GM19452 (cell line): Measurements from ENCODE around the gene PRKCA.

ENCODE experiments used
- ATAC-seq: cut with Tn5 transposase; IDR thresholded peaks from one replicate; pipeline ENCODE4 v1.9.1; 2021; ENCODE audit not compliant: unreplicated experiment

Gene PRKCA

DNA sequence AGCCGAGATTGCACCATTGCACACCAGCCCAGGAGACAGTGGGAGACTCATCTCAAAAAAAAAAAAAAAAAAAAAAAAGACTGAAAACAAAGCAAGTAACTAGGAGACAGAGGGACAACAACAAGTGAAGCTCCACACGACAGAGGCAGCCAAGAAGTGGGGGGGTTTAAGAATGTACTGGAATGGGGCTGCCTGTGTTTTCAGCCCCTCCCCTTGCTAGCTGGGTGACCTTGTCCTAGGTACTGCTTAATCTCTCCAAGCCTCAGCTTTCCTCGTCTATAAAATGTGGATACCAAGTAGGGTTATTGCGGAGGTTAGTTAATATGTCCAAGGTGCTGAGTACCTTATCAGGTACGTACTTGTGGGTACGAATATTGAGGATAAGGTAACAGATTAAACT, 368.7 kb downstream of the PRKCA start:
- ATAC-seq = no peak

DNA sequence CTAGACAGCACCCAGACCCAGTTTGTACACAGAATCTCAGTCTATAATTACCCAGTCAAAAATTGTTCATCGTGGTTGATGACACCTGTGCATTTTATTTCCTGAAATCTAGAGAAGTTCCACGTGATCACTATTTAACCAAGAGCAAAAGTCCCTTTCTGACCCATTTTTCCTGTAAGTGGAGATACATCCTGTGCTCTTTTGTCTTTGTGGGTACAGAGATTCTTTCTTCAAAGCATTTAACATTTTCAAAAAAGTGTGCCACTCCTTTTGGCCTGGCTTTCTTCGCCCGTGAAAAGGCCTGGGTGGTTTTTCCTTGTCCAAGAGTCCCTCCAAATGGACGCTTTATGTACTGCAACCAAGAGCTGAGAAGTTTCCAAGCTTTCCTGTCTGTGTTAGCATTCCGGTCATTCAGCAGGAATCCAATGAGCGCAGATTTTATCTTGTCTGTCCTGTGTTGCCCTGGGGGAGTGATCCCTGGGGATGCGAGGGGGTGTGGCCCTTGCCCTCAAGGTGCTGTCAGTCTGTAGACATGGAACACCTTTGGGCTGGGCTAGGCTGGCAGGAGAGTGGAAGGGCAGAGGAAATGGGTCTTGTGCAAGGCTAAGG, 371.4 kb downstream of the PRKCA start:
- ATAC-seq = no peak

DNA sequence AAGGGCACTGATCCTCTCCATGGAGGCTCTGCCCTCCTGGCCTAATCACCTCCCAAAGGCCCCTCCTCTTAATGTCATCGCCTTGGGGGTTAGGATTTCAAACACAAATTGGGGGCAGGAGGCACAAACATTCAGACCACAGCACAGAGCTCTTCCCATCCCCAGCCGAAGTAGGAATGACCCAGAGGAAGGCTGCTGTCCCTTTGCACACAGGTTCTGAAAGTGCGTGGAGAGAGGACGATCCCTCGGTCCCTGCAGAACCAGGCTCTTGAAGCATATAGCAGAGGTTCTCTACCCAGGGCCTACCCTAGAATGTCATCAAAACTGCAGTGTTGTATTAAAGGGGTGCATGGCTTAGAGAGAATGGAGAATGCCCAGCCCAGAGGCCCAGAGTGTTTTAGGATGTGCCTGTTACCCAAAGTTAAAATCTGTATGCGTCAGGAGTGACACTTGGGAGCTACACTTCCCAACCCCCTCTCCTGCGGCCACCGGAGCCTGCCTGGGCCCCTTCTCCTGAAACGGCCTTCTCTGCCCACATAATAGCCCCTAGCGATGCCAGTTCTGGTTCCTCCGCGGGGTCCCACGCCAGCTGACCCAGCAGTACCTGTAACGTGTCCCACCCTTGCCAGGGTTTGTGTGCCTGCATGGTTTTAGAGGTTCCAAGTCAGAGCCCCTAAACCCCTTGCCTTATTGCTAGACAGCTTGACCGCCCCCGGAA, 373.0 kb downstream of the PRKCA start:
- no peak for ATAC-seq

DNA sequence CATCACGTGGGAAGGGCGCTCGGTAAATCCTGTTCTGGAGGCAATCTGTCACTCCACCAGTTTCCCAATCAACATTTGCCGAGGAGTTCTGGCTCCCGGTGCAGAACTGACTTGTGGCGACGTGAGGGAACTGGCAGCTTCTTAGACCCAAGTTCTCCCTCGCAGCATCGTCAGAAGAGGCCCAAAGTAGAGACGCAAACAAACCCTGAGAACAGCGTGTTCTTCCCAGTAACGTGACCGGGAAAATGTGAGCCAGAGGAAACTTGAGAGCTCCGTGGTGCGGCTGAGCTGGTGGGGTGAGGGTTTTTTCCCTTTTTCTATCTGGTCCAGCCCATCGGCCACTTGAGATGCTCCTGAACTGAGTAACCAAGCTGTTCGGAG, 373.6 kb downstream of the PRKCA start:
- ATAC-seq = no peak

DNA sequence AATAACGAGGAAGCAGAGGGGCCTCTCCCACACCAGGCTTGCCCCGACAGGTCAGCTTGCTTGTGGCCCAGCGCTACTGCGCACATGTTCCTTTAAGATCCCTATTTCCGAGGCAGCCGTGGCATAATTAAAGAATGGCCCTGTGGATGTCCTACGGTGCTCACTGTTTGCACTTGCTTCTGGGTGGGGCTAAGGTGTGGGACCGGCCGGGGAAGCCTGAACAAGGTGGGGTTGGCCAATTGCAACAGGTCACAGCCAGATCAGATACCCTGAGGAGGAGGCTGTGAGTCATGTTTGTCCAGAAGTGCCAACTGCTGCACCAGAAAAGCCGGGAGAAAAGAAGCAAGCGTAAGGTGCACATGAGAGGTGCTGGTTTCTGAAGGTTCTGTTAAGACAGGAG, 374.0 kb downstream of the PRKCA start:
- ATAC-seq = no peak

DNA sequence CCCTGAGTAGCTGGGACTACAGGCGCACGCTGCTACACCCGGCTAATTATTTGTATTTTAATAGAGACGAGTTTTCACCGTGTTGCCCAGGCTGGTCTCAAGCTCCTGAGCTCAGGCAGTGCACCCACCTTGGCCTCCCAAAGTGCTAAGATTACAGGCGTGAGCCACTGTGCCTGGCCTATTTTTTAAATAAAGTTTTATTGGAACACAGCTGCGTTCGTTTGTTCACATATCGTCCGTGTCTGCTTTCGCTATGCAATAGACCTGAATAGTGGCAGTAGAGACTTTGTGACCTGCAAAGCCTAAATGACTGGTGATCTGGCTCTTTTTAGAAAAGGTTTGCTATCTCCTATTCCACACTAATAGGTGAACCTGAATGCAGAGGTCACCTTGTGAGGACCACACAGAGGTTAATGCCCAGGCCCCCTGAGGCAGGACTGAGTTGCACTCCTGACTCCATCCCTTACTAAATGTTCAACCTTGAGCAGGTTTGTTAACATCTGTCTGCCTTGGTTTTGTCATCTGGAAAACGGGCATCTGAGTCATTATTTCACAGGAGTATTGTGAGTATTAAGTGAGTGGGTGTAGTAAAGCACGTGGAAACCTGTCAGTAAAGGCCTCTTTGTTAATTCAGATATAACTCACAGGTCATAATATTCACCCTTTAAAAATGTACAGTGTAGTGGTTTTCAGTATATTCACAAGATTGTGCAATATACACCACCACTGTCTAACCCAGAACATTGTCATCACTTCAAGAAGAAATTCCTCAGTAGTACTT, 375.0 kb downstream of the PRKCA start:
- no peak for ATAC-seq

GRCh38 chr17:66678061-66678460, 375.6 kb downstream of the PRKCA start:
- ATAC-seq = no peak

DNA sequence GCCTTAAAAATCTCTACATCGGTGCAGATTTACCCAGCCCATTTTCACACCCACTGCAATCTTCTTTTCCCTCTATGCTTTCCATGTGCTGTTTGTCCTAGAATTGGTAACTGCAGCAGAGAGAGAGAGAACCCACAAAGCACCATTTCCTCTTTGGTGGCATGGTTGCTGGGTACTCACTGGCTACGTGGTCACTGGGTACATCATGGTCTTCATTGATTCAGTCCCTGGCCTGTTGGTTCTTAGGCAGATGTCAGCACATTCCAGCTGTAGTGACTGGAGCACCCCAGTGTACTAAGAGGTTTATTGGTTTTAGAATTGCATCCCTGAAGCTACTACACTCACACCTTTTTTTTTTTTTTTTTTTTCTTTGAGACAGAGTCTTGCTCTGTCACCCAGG, 376.4 kb downstream of the PRKCA start:
- ATAC-seq = no peak

- ATAC-seq = peak; percentile 67
Observed at GRCh38 chr17:66679631-66680517, 377.5 kb downstream of the PRKCA start.

- no peak for ATAC-seq
Observed at GRCh38 chr17:66682283-66682682, 379.9 kb downstream of the PRKCA start.

- ATAC-seq = no peak
Observed at GRCh38 chr17:66684261-66684660, 381.8 kb downstream of the PRKCA start.

DNA sequence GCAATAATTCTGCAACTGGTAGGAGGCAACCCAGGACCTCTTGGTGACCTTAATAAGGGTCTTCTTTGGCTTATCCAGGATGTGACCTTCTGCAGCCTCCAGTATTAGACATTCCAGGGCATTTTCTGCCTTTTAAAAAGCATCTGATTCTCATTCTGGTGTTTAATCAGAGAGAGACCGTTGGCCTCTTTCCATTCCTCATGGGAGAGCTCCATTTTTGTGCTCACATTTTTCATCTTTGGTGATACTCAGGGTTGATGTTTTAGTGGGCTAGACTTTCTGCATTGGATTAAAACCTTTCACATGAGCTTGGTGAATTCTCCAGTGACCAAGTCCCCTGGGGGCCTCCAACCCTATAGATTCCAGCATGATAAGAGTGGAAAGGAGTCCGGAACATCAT, 382.3 kb downstream of the PRKCA start:
- no peak for ATAC-seq

DNA sequence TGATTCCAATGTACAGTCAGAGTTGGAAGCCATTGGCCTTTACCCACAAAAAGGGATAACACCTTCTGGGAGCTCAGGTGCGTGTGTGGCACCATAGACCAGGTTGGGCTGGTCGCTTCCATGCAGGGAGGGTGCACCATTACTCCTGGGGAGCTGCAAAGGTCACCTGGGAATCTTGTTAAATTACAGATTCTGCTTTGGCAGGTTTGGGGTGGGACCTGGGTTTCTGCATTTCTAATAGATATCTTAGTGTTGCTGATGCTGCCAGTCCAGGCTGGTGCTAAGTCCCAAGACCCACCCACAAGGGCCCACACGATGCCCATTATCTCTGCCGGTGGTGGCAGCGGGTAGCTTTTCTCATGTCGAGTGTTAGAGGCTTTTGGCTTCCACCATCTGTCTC, 384.2 kb downstream of the PRKCA start:
- no peak for ATAC-seq

- no peak for ATAC-seq
Observed at GRCh38 chr17:66687570-66688284, 385.3 kb downstream of the PRKCA start.

GRCh38 chr17:66689221-66689620, 386.8 kb downstream of the PRKCA start:
- ATAC-seq = no peak

DNA sequence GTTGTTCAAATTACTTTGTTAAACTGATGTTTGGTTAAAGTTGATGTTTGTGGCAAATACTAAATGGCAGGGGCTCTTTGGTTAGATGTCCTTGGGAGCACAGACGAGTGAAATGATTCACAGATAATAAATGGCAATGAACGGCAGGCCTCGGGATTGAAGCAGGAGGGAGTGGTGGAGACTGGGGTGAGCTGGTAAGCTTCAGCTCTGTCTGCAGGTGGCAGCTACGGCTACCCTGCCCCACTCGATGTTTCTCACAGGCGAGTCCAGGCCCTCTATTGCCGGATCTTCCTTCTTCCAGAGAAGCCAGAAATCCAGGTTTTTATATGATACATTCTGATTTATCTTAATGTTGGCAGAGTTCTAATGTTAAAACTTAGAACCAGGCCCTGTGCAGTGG, 387.8 kb downstream of the PRKCA start:
- no peak for ATAC-seq

DNA sequence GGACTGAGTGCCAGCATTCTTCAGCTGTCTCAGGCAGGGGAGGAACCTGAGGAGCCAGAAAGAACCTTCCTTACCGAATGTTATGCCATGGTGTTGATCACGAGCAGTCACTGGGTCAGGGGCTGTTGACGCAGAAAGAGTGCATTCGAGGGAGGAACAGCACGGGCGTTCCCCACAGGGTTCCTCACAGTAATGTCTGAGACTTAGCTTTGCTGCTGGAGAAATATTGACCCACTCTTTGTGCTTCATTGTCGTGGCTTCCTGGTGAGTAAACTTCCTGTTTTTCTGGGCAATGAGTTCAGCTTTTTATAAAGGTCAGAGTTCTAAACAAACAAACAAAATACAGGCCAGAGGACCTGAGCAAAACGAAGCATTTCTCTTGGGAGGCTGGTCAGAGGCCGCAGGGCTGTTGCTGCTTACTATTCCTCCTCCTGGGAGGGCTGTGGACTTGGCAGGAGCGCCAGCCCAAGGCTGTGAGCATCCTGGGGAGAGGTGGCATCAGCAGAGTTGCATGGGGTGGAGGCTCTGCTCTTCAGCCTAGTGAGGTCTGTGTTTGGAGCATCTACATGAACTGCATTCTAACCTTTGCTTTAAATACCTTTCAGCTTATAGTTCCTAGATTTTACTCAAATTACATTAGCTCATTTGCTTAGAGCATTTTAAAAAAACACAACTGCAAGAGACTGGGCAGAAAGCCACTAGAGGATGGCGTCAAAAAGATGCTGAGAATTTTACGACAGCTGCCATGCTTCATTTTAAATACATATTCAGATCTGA, 389.4 kb downstream of the PRKCA start:
- ATAC-seq = no peak

- no peak for ATAC-seq
Observed at GRCh38 chr17:66692421-66692690, 389.9 kb downstream of the PRKCA start.

DNA sequence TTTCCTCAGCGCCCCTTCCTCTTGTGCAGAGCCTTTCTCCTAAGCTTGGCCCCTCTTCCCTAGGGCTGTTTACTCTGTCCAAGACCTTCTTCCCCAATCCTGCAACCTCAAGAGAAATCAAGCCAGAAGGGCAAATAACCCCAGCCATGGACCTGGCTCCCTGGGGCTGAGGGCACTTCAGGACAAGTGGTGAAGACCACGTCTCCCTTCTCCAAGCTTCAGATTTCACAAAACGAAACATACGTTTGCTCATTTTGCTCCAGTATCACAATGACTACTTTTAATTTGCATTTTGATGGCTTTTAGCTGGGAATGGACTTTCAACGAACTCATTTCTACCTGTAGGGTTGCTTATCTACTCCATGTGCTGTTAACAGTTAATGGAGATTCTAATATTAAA, 392.7 kb downstream of the PRKCA start:
- ATAC-seq = no peak

- no peak for ATAC-seq
Observed at GRCh38 chr17:66698270-66698669, 395.9 kb downstream of the PRKCA start.
